K562 (cell line): Measurements from ENCODE around the gene P3H4. TPM values are rescaled to one million over a fixed set of nuclear protein-coding genes. Genes with fewer than 3 reads are reported as not detected.

Source experiments
- ATF3 ChIP-seq, 2 experiments: fragments of 450-650 bp in 1 of 2; sonication (generic) in 1 of 2; formaldehyde crosslinking in 1 of 2; IDR thresholded peaks in 1 of 2; conservative IDR thresholded peaks in 1 of 2; 2 replicates each; pipeline versions ENCODE4 v1.6.1 to v1.8.1; 2016 to 2023; ENCODE audit warnings: mild to moderate bottlenecking in 2 of 2, moderate library complexity in 2 of 2, inconsistent platforms in 1 of 2, missing genetic modification reagents in 1 of 2
- BCOR ChIP-seq: fragments of 450-650 bp; IDR thresholded peaks from 2 replicates; pipeline ENCODE4 v1.6.1; 2016
- DPF2 ChIP-seq: fragments of 450-650 bp; IDR thresholded peaks from 2 replicates; pipeline ENCODE4 v1.6.1; 2016
- E2F1 ChIP-seq: sonication (generic); formaldehyde crosslinking; IDR thresholded peaks from 2 replicates; pipeline ENCODE4 v1.8.1; 2023; ENCODE audit warnings: mild to moderate bottlenecking, missing genetic modification reagents, moderate library complexity
- EGR1 ChIP-seq: fragments of 450-650 bp; conservative IDR thresholded peaks from 2 replicates; pipeline ENCODE4 v1.6.1; 2017; ENCODE audit warnings: mild to moderate bottlenecking
- EP300 ChIP-seq: IDR thresholded peaks from 2 replicates; pipeline ENCODE4 v1.6.1; 2012; ENCODE audit warnings: low read length, improper control_type of control experiment
- HMBOX1 ChIP-seq: sonication (generic); IDR thresholded peaks from 2 replicates; pipeline ENCODE4 v1.6.1; 2016
- HSF4 ChIP-seq: fragments of 250-450 bp; sonication (Bioruptor Pico); IDR thresholded peaks from 2 replicates; pipeline ENCODE4 v2.1.2; 2022; ENCODE audit warnings: mild to moderate bottlenecking, moderate library complexity, borderline replicate concordance
- LEF1 ChIP-seq: fragments of 450-650 bp; IDR thresholded peaks from 2 replicates; pipeline ENCODE4 v1.6.1; 2016; ENCODE audit warnings: mild to moderate bottlenecking
- MTA1 ChIP-seq: fragments of 450-650 bp; IDR thresholded peaks from 2 replicates; pipeline ENCODE4 v1.6.1; 2017; ENCODE audit warnings: borderline replicate concordance
- MTA3 ChIP-seq: fragments of 450-650 bp; formaldehyde crosslinking; IDR thresholded peaks from 2 replicates; pipeline ENCODE4 v1.6.1; 2017; ENCODE audit warnings: mild to moderate bottlenecking, borderline replicate concordance
- MTF1 ChIP-seq: fragments of 250-450 bp; sonication (Bioruptor Pico); IDR thresholded peaks from 2 replicates; pipeline ENCODE4 v1.9.0; 2021; ENCODE audit warnings: moderate library complexity, mild to moderate bottlenecking, inconsistent platforms, borderline replicate concordance
- NCOA1 ChIP-seq: fragments of 450-650 bp; IDR thresholded peaks from 2 replicates; pipeline ENCODE4 v1.6.1; 2016; ENCODE audit warnings: low read depth
- NEUROD1 ChIP-seq: fragments of 150-350 bp; IDR thresholded peaks from 2 replicates; pipeline ENCODE4 v1.6.1; 2014; ENCODE audit warnings: borderline replicate concordance, low read length, low read depth; ENCODE audit not compliant: partially characterized antibody
- RBBP5 ChIP-seq: fragments of 200-600 bp; sonication (generic); IDR thresholded peaks from 2 replicates; pipeline ENCODE4 v1.6.1; 2012; ENCODE audit warnings: borderline replicate concordance, mild to moderate bottlenecking, low read length, control low read depth, inconsistent platforms; ENCODE audit not compliant: insufficient read depth, poor library complexity, severe bottlenecking
- RCOR1 ChIP-seq, 2 experiments: IDR thresholded peaks; 2 replicates each; pipeline ENCODE4 v1.6.1; 2012; ENCODE audit warnings: low read depth in 2 of 2, low read length in 2 of 2, borderline replicate concordance in 1 of 2, improper control_type of control experiment in 1 of 2
- RUNX1 ChIP-seq: sonication (generic); IDR thresholded peaks from 2 replicates; pipeline ENCODE4 v1.6.1; 2016; ENCODE audit warnings: antibody characterized with exemption, low read depth
- SMARCA4 ChIP-seq: fragments of 450-650 bp; IDR thresholded peaks from 2 replicates; pipeline ENCODE4 v1.6.1; 2016
- TAF1 ChIP-seq: IDR thresholded peaks from 2 replicates; pipeline ENCODE4 v1.6.1; 2011; ENCODE audit warnings: mild to moderate bottlenecking, low read length, moderate library complexity; ENCODE audit not compliant: insufficient read depth, control insufficient read depth, severe bottlenecking; ENCODE audit errors: extremely low read depth
- TBP ChIP-seq: optimal IDR thresholded peaks from 2 replicates; pipeline ENCODE3; 2011; ENCODE audit warnings: low read depth, low read length, improper control_type of control experiment
- TEAD4 ChIP-seq, 2 experiments: sonication (generic) in 1 of 2; formaldehyde crosslinking in 1 of 2; IDR thresholded peaks; 2 replicates each; pipeline versions ENCODE4 v1.6.1 to v1.8.0; 2012 to 2022; ENCODE audit warnings: borderline replicate concordance in 1 of 2, inconsistent platforms in 1 of 2, low read length in 1 of 2, mild to moderate bottlenecking in 1 of 2, missing genetic modification reagents in 1 of 2
- THAP7 ChIP-seq: fragments of 250-450 bp; sonication (Bioruptor Pico); IDR thresholded peaks from 2 replicates; pipeline ENCODE4 v1.5.0; 2021
- TOE1 ChIP-seq, 2 experiments: fragments of 450-650 bp in 1 of 2; sonication (generic) in 1 of 2; formaldehyde crosslinking in 1 of 2; IDR thresholded peaks; 2 replicates each; pipeline versions ENCODE4 v1.7.1 to v1.8.0; 2016 to 2022; ENCODE audit warnings: borderline replicate concordance in 2 of 2, mild to moderate bottlenecking in 2 of 2, antibody characterized with exemption in 1 of 2, inconsistent platforms in 1 of 2, low read depth in 1 of 2, missing genetic modification reagents in 1 of 2, moderate library complexity in 1 of 2
- ZEB2 ChIP-seq: fragments of 450-650 bp; IDR thresholded peaks from 2 replicates; pipeline ENCODE4 v1.6.1; 2016
- ZNF644 ChIP-seq: fragments of 200-800 bp; sonication (Bioruptor generic); IDR thresholded peaks from 2 replicates; pipeline ENCODE4 v1.6.1; 2016; ENCODE audit warnings: low read depth, missing genetic modification characterization, missing compliant biosample characterization
- polyA plus RNA-seq, 8 experiments: library from polyadenylated mRNA; depleted of rRNA in 4 of 8; stranded (reverse) in 5 of 8; unstranded in 3 of 8; fragments of >200 nt; fragmentation: Nextera tagmentation in 2 of 8; fragmentation: Illumina TruSeq in 1 of 8; extraction: Ambion mirVana in 2 of 8; extraction: Trizol in 1 of 8; gene quantifications; 2 replicates each; pipeline versions ENCODE4 v1.2.1 to v1.2.3, GENCODE V29; 2011 to 2014; ENCODE audit warnings: inconsistent platforms in 1 of 8, missing spikeins in 1 of 8
- total RNA-seq, 7 experiments: library from RNA; depleted of rRNA in 6 of 7; stranded (reverse); fragments of >200 nt in 6 of 7; fragmentation: Illumina TruSeq in 2 of 7; extraction: Trizol in 2 of 7; gene quantifications; 2 replicates each; pipeline versions ENCODE4 v1.2.1 to v1.2.3, GENCODE V29; 2011 to 2021; ENCODE audit warnings: low replicate concordance in 1 of 7

Gene P3H4
- total and polyA plus RNA-seq, 9 of the 15 experiments (the other 6 are each of a cell fraction or from before 2014, with no cell fraction given), result 0.10 to 3.7 (median 1.0) TPM

GRCh38 chr17:41784207-41784744, 27.5 kb downstream of the P3H4 start (continued):
- TF ChIP-seq HSF4 (CRISPR knock-in tag), result no peak
- peak; percentile 91 for TF ChIP-seq SMARCA4
- peak; percentile 68; the same call in 1 of the 2 replicates for TF ChIP-seq NCOA1
- no peak for TF ChIP-seq E2F1 (CRISPR knock-in tag)
- peak in 1 of 2 experiments; percentile 75; a peak in 2 of 4 replicates for TF ChIP-seq RCOR1 (IDR thresholded peaks at IDR 0.05; ENCODE audit: borderline replicate concordance in 1 of 2, low read depth in 2 of 2, low read length in 2 of 2)
- TF ChIP-seq EP300, result peak; percentile 66
- TF ChIP-seq TEAD4 (IDR thresholded peaks at IDR 0.05; ENCODE audit: low read length), result peak; percentile 74
- no peak for TF ChIP-seq TEAD4 (CRISPR knock-in tag; IDR thresholded peaks at IDR 0.05; ENCODE audit: borderline replicate concordance)
- peak; percentile 61; the same call in 1 of the 2 replicates for TF ChIP-seq ATF3 (IDR thresholded peaks at IDR 0.05)
- no peak for TF ChIP-seq ATF3 (CRISPR knock-in tag; conservative IDR thresholded peaks at IDR 0.05)
- TF ChIP-seq MTA1, result peak; percentile 85; the same call in 1 of the 2 replicates
- peak; percentile 47; the same call in 1 of the 2 replicates for TF ChIP-seq MTA3
- TF ChIP-seq TAF1, result peak; percentile 56
- TF ChIP-seq HMBOX1, result peak; percentile 99
- TF ChIP-seq ZEB2, result peak; percentile 72; the same call in 1 of the 2 replicates
- TF ChIP-seq ZNF644 (tag), result no peak
- TF ChIP-seq DPF2, result peak; percentile 94
- TF ChIP-seq TOE1 (IDR thresholded peaks at IDR 0.05; ENCODE audit: borderline replicate concordance), result no peak
- TF ChIP-seq TOE1 (CRISPR knock-in tag; IDR thresholded peaks at IDR 0.05; ENCODE audit: borderline replicate concordance, low read depth), result no peak
- no peak for TF ChIP-seq MTF1 (CRISPR knock-in tag)
- peak; percentile 71; the same call in 1 of the 2 replicates for TF ChIP-seq BCOR
- no peak for TF ChIP-seq THAP7 (CRISPR knock-in tag)
- TF ChIP-seq RBBP5, result peak; percentile 51
- TF ChIP-seq RUNX1, result no peak
- peak; percentile 88 for TF ChIP-seq LEF1
- peak; percentile 44 for TF ChIP-seq NEUROD1
- peak; percentile 95 for TF ChIP-seq EGR1
- peak; percentile 35 for TF ChIP-seq TBP
